Subcutaneous adipose tissue (tissue), 4 donors: Measurements from ENCODE around the gene KLF14. TPM values are rescaled to one million over a fixed set of nuclear protein-coding genes. Genes with fewer than 3 reads are reported as not detected.

ENCODE experiments used
- total RNA-seq, 4 donors: library from RNA; depleted of rRNA; stranded (reverse); fragments of >200 nt; gene quantifications; one replicate each; pipeline ENCODE4 v1.1.0, GENCODE V29; 2016
- TF ChIP-seq, protein P1 (sequence below): fragments of 450-650 bp; IDR thresholded peaks from one replicate; pipeline ENCODE4 v1.5.1; 2016; ENCODE audit warnings: low read depth, mild to moderate bottlenecking, control low read depth, antibody characterized with exemption, moderate library complexity

Gene KLF14
- total RNA-seq, 4 donors from 2014 or later: 0.33 to 0.94 (median 0.59) TPM

GRCh38 chr7:130750755-130751154 lies 16.7 kb upstream of the KLF14 start:
- TF ChIP-seq, protein P1, sequence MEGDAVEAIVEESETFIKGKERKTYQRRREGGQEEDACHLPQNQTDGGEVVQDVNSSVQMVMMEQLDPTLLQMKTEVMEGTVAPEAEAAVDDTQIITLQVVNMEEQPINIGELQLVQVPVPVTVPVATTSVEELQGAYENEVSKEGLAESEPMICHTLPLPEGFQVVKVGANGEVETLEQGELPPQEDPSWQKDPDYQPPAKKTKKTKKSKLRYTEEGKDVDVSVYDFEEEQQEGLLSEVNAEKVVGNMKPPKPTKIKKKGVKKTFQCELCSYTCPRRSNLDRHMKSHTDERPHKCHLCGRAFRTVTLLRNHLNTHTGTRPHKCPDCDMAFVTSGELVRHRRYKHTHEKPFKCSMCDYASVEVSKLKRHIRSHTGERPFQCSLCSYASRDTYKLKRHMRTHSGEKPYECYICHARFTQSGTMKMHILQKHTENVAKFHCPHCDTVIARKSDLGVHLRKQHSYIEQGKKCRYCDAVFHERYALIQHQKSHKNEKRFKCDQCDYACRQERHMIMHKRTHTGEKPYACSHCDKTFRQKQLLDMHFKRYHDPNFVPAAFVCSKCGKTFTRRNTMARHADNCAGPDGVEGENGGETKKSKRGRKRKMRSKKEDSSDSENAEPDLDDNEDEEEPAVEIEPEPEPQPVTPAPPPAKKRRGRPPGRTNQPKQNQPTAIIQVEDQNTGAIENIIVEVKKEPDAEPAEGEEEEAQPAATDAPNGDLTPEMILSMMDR: no peak

DNA sequence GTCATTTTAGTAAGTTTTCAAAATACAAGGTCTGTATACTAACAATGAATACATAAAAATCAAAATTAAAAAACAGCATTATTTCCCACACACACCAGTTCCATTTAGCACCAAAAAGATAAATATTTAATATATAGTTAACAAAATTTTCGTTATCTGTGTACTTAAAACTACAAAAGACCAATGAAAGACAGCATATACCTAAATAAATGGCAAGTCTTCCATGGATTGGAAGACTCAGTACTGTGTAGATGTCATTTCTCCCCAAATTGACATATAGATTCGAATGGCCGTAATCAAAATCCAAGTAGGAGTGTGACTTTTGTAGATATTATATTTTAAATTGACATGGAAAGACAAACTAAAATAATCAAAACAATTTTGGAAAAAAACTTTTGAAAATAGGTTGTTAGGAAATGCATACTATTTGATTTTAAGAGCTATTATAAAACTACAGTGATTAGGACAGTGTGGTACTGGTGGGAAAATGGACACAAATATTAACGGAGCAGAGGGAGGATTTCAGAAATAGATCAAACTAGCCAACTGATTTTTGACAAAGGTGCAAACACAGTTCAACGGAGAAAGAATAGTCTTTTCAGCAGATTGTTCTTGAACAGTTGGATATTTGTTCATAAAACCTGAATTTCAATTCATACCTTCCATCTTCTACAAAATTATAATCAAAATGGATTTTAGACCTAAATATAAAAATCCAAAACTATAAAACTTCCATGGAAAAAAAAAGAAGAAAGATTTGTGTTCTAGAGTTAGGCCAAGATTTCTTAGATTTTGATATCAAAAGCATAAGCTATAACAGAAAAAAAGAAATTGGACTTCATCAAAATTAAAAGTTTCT lies 14.8 kb upstream of the KLF14 start:
- TF ChIP-seq, protein P1: no peak

DNA sequence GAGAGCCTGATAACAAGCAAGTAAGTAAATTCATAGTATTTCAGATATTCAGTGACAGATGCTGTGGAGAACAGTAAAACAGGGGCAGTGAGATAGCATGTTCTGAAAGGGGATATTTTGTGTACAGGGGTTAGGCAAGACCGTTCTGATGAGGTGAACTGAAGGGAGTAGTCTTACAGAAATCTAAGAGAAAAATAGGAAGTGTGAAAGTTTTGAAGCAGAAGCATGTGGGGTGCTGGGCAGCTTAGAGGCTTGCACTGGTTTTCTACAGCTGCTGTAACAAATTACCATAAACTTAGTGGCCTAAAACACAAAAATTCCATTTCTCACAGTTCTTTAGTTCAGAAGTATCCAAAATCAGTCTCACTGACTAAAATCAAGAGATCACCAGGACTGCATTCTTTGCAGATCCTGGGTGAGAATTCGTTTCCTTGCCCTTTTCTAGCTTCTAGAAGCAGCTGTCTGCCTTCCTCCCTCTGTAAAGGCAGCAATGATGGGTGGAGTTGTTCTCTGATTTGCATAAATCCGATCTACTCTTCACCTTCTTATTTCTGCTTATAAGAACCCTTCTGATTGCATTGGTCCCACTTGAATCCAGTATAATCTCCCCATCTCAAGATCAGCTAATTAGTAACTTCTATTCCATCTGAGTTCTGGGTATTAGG lies 7.5 kb upstream of the KLF14 start:
- TF ChIP-seq, protein P1: no peak

GRCh38 chr7:130740606-130741005 lies 6.6 kb upstream of the KLF14 start:
- TF ChIP-seq, protein P1: no peak

DNA sequence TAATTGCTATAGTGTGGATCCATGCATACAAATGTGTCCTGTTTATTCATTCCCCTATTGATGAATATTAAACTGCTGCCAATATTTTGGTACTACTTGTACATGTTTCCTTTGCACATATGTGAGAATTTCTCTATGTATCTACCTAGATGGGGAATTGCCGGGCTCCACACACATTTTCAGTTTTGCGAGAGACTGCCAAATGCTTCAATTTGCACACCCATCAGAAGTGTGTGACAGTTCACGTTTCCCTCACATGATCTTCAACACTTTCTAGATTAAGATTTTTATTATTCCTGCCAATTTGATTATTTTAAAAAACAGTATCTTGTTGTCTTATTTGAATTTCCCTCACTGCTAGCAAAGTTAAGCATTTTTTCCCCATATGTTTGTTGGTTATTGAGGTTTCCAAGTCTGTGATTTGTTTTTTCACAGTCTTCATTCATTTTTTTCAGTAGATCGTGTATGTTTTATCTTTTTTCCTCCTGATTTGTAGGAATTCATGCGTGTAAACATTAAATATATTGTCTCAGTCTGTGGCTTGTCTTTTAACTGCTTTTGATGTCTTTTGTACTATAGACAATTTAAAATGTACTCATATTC lies 2.4 kb upstream of the KLF14 start:
- TF ChIP-seq, protein P1: no peak

DNA sequence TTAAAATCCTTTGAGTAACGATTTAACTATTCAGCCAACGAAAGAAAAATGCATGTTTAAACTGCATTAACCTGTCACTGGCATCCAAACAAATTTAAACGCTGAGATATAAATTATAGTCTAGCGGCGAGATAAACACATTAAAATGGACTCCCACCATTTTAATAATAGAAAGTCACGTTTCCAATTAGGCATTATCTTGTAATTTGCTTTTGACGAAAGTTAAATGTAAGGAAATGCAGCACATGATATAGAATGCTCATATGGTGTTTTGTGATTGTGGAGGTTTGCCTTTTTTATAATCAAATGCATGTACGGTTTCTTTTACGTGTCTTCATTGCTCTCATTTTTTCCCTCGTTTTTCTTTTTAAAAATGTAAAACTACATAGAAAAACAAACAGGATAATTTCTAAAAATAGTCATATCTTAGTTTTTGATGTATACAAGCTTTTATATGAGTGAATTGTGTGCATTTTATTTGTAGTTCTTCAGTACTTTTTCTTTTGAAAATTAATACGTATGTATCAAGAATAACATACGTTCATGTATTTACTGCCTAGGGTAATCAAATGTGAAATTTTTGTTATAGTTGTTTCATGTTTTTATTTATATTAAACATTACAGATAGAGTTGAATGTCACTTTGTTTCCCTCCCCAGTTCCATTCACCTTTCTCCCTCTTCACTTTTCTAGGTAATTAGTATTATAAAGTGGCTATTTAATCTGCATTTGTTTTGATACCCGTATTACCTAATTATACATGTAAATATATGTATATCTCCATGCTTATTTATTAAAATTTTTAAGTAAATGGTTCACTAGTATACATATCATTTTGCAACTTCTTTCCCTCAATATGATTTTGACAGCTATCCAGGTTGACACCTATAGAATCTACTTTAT lies 1.1 kb upstream of the KLF14 start:
- TF ChIP-seq, protein P1: no peak
